Loucy (cell line): ENCODE data around the gene C1orf167.

Source experiments
- EZH2phosphoT487 ChIP-seq: fragments of 200-600 bp; IDR thresholded peaks from 2 replicates; pipeline ENCODE4 v1.6.1; 2018; ENCODE audit warnings: antibody characterized with exemption, mild to moderate bottlenecking, moderate library complexity, borderline replicate concordance
- TF ChIP-seq, protein P1 (sequence below): fragments of 200-600 bp; sonication (generic); conservative IDR thresholded peaks from 2 replicates; pipeline ENCODE4 v1.5.1; 2014; ENCODE audit warnings: mild to moderate bottlenecking, antibody characterized with exemption, low read length

DNA sequence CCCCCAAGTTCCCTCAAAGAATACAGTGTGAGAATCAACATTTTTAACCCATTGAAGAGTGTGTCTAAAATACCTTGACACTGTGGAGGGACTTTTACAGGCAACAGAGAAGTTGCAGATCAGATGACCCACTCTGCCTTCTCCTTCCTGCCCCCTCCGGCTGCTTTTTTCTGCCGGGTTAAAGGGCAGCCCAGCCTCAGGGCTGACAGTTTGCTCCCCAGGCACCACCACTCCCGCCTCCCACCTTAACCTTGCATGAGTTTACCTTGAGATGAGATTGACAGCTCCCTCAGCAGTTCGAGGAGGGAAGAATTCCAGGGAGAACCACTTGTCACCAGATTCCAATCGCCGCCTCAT is 40.6 kb downstream of the C1orf167 start:
- TF ChIP-seq, protein P1, sequence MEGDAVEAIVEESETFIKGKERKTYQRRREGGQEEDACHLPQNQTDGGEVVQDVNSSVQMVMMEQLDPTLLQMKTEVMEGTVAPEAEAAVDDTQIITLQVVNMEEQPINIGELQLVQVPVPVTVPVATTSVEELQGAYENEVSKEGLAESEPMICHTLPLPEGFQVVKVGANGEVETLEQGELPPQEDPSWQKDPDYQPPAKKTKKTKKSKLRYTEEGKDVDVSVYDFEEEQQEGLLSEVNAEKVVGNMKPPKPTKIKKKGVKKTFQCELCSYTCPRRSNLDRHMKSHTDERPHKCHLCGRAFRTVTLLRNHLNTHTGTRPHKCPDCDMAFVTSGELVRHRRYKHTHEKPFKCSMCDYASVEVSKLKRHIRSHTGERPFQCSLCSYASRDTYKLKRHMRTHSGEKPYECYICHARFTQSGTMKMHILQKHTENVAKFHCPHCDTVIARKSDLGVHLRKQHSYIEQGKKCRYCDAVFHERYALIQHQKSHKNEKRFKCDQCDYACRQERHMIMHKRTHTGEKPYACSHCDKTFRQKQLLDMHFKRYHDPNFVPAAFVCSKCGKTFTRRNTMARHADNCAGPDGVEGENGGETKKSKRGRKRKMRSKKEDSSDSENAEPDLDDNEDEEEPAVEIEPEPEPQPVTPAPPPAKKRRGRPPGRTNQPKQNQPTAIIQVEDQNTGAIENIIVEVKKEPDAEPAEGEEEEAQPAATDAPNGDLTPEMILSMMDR = no peak
- TF ChIP-seq EZH2phosphoT487 = no peak
